ENCODE results near the gene IL2RA.
"Not testable (repeated sequence)": the region's sequence is repeated elsewhere in the genome, so short reads cannot be mapped to it uniquely, and the experiment has no call there.

DNA sequence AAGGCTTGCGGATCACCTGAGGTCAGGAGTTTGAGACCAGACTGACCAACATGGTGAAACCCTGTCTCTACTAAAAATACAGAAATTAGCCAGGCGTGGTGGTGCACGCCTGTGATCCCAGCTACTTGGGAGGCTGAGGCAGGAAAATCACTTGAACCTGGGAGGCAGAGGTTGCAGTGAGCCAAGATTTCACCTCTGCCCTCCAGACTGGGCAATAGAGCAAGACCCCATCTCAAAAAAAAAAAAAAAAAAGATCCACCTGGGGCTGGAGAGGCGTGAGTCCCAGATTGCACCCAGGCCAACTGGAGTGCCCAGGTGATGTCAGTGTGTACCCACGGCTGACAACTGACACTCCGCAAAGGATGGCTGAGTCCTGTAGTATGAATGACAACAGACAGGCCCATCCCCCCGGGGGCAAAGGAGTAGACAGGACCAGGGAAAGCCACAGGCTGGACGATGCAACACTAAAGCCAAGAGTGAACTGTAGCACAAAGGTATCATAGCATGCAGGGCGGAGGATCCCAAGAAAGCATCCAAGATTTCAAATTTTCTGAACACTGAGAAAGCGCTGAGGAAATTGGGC is 99.7 kb downstream of the IL2RA start:
- TF ChIP-seq, protein P1, sequence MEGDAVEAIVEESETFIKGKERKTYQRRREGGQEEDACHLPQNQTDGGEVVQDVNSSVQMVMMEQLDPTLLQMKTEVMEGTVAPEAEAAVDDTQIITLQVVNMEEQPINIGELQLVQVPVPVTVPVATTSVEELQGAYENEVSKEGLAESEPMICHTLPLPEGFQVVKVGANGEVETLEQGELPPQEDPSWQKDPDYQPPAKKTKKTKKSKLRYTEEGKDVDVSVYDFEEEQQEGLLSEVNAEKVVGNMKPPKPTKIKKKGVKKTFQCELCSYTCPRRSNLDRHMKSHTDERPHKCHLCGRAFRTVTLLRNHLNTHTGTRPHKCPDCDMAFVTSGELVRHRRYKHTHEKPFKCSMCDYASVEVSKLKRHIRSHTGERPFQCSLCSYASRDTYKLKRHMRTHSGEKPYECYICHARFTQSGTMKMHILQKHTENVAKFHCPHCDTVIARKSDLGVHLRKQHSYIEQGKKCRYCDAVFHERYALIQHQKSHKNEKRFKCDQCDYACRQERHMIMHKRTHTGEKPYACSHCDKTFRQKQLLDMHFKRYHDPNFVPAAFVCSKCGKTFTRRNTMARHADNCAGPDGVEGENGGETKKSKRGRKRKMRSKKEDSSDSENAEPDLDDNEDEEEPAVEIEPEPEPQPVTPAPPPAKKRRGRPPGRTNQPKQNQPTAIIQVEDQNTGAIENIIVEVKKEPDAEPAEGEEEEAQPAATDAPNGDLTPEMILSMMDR (conservative IDR thresholded peaks at IDR 0.05; ENCODE audit: low read length): not testable (repeated sequence)
- not testable (repeated sequence) for TF ChIP-seq EZH2phosphoT487 (IDR thresholded peaks at IDR 0.05; ENCODE audit: borderline replicate concordance)
